Uterus (tissue), 4 donors: ENCODE results near the gene MCAT. TPM values are rescaled to one million over a fixed set of nuclear protein-coding genes. Genes with fewer than 3 reads are reported as not detected.

ENCODE experiments used
- DNase-seq, 2 donors: peaks; one replicate each; pipeline ENCODE4 v3.0.0-alpha.2; 2019 to 2020
- H3K27ac ChIP-seq, 2 donors: fragments of 200-600 bp; sonication (generic); 1 replicate in 1 of 2; 2 replicates in 1 of 2; pipeline ENCODE4 v1.5.1; 2016 to 2018
- H3K27me3 ChIP-seq, 2 donors: fragments of 200-600 bp; sonication (generic); one replicate each; pipeline ENCODE4 v1.5.1; 2018 to 2019; ENCODE audit warnings: control low read depth in 1 of 2
- H3K36me3 ChIP-seq, 2 donors: fragments of 200-600 bp; sonication (generic); one replicate each; pipeline ENCODE4 v1.5.1; 2019; ENCODE audit warnings: control low read depth in 1 of 2
- H3K4me1 ChIP-seq, 2 donors: fragments of 200-600 bp; sonication (generic); one replicate each; pipeline ENCODE4 v1.5.1; 2018 to 2019; ENCODE audit warnings: control low read depth in 1 of 2
- H3K4me3 ChIP-seq, 2 donors: fragments of 200-600 bp; sonication (generic); 1 replicate in 1 of 2; 2 replicates in 1 of 2; pipeline ENCODE4 v1.5.1; 2018 to 2019; ENCODE audit warnings: mild to moderate bottlenecking in 1 of 2
- H3K9me3 ChIP-seq, 2 donors: fragments of 200-600 bp; sonication (generic); one replicate each; pipeline ENCODE4 v1.5.1; 2019; ENCODE audit warnings: control low read depth in 1 of 2
- POLR2A ChIP-seq, 2 donors: fragments of 450-650 bp; IDR thresholded peaks; one replicate each; pipeline ENCODE4 v1.6.1; 2016; ENCODE audit warnings: antibody characterized with exemption in 2 of 2, mild to moderate bottlenecking in 1 of 2, moderate library complexity in 1 of 2
- intact Hi-C: fragments of 100-400 bp; cut with DNase I; formaldehyde crosslinking; loops from one replicate; pipeline ENCODE4 v1.15.1; 2023; ENCODE audit warnings: low total_unique reads
- total RNA-seq, 4 donors: library from RNA; depleted of rRNA in 3 of 4; stranded (reverse); fragments of >200 nt in 3 of 4; gene quantifications; one replicate each; pipeline versions ENCODE4 v1.1.0 to v1.2.4, GENCODE V29; 2014 to 2023
- TF ChIP-seq, protein P1 (sequence below), 4 experiments: fragments of 200-600 bp in 2 of 4; fragments of 450-650 bp in 2 of 4; sonication (generic) in 2 of 4; IDR thresholded peaks; one replicate each; pipeline ENCODE4 v1.5.1; 2016 to 2019; ENCODE audit warnings: antibody characterized with exemption in 4 of 4, mild to moderate bottlenecking in 2 of 4, moderate library complexity in 1 of 4
- donor health status: DM: yes; HTN: yes; CAD: no.

Gene MCAT
- total RNA-seq, 4 donors from 2014 or later = 7.6 to 102 (median 17.6) TPM

DNA sequence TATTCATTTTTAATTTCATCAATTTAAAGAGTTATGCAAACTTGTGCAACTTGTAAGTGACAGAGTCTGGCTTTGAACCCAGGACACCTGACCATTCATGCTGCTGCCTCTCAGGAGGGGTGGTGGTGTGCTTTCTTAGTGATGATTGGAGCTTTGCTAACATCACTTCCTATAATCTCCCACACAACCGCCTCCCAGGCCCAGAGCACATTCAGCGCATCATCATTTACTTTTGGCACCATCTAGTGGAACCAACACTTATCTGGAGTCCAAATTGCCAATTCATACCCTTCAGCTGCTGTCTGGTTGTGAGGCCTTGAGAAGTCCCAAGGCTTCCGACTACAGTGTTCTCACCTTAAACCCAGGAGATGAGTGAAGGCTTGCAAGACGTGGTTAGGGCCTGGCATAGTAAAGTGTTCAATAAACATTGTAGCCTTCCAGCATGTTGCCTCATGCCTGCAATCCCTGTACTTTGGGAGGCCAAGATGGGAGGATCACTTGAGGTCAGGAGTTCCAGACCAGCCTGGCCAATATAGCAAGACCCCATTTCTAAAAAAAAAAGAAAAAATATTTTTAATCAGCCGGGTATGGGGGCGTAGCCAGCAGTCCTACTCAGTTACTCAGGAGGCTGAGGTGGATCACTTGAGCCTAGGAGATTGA, 52.9 kb downstream of the MCAT start:
- Histone ChIP-seq H3K4me3 (no peak overlapping the region), H3K27me3 (no peaks in the 10 kb centered on the region), H3K9me3 (no peaks in the 10 kb centered on the region), H3K4me1 (peaks cover 0 to 4% of the 10 kb centered on the region in 2 donors), H3K36me3 (no peaks in the 10 kb centered on the region), H3K27ac (no peak overlapping the region)
- no peak for TF ChIP-seq POLR2A (IDR thresholded peaks at IDR 0.05)
- TF ChIP-seq, protein P1, sequence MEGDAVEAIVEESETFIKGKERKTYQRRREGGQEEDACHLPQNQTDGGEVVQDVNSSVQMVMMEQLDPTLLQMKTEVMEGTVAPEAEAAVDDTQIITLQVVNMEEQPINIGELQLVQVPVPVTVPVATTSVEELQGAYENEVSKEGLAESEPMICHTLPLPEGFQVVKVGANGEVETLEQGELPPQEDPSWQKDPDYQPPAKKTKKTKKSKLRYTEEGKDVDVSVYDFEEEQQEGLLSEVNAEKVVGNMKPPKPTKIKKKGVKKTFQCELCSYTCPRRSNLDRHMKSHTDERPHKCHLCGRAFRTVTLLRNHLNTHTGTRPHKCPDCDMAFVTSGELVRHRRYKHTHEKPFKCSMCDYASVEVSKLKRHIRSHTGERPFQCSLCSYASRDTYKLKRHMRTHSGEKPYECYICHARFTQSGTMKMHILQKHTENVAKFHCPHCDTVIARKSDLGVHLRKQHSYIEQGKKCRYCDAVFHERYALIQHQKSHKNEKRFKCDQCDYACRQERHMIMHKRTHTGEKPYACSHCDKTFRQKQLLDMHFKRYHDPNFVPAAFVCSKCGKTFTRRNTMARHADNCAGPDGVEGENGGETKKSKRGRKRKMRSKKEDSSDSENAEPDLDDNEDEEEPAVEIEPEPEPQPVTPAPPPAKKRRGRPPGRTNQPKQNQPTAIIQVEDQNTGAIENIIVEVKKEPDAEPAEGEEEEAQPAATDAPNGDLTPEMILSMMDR (IDR thresholded peaks at IDR 0.05) = peak in 3 of 4 experiments; percentile 12 to 46 (median 41)
- DNase-seq = peak; percentile 36 to 58
- intact Hi-C loops = no loop called here

DNA sequence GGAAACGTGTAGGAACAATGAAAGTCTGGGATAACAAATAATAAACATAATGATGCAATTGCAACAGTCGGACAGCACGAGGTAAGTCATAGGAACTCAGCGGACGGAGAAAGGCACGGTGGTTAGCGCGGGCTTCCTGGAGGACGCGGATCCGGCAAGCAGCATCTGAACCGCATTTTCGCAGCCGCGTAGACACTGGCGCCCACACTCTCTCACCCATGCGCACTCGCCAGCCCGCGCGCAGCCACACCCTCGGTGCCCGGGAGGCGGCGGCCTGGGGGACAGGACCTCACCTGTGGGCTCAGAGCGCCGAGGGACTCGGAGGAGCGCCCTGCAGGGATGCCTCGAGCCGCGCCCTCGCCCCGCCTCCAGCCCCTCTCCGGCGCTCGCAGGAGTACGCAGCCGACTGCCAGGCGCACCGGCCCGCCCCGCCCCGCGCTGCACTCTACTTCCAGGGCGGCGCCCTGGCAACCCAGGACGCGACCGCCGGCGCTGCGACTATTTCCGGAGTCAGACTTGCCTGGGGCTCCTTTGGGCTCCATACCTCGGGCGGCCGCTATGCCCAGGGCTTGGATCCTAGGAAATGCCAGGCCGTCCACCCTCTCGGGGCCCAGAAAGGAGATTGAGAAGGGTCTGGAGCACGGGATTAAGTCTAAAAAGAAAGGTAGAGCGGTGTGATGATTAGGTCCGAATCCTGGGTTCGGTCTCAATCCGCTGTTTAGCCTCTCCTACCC, 54.0 kb downstream of the MCAT start, which contains the start of gene TTLL1:
TSS of gene TTLL1 (minus strand) at position 408 of the 734 bp plus-strand sequence. CDS start 13,805 bp downstream, outside the sequence.
- TF ChIP-seq, protein P1 (IDR thresholded peaks at IDR 0.05) = peak in 2 of 4 experiments; percentile 13 to 24
- TF ChIP-seq POLR2A (IDR thresholded peaks at IDR 0.05) = peak; percentile 20 to 43
- intact Hi-C loops = no loop called here
- no peaks in the 10 kb centered on the region for H3K27me3 ChIP-seq
- H3K4me1 ChIP-seq = peaks cover 0 to 4% of the 10 kb centered on the region in 2 donors
- peak within 1 kb of the TSS; percentile 52 to 80 for H3K4me3 ChIP-seq
- no peaks in the 10 kb centered on the region for H3K9me3 ChIP-seq
- H3K27ac ChIP-seq = peak within 1 kb of the TSS in 1 of 2 donors; percentile 43
- H3K36me3 ChIP-seq = no peaks in the 10 kb centered on the region
- DNase-seq = peak; percentile 75 to 85

DNA sequence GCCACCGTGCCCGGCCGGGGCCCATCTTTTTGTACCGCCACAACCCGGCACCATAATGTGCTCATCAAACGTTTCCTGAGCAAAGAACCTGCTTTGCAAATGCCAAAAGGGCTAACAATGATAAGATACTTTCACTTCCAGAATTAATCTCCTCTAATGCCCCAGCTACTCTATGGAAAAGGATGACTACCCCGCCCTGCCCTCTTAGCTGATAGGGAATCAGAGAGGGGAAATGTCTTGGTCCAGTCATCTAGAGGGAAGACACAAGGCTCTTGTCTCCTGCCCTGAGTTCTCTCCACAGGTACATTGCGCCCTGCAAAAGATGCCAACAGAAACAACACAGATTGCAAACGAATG, 54.6 kb downstream of the MCAT start:
- peak overlapping the region; percentile 52 to 80 for H3K4me3 ChIP-seq
- no peak overlapping the region for H3K27ac ChIP-seq
- H3K36me3 ChIP-seq = no peaks in the 10 kb centered on the region
- H3K9me3 ChIP-seq = no peaks in the 10 kb centered on the region
- H3K4me1 ChIP-seq = peaks cover 0 to 4% of the 10 kb centered on the region in 2 donors
- intact Hi-C loops = no loop called here
- H3K27me3 ChIP-seq = no peaks in the 10 kb centered on the region
- no peak for DNase-seq
- TF ChIP-seq POLR2A (IDR thresholded peaks at IDR 0.05) = no peak
- TF ChIP-seq, protein P1 (IDR thresholded peaks at IDR 0.05) = no peak

DNA sequence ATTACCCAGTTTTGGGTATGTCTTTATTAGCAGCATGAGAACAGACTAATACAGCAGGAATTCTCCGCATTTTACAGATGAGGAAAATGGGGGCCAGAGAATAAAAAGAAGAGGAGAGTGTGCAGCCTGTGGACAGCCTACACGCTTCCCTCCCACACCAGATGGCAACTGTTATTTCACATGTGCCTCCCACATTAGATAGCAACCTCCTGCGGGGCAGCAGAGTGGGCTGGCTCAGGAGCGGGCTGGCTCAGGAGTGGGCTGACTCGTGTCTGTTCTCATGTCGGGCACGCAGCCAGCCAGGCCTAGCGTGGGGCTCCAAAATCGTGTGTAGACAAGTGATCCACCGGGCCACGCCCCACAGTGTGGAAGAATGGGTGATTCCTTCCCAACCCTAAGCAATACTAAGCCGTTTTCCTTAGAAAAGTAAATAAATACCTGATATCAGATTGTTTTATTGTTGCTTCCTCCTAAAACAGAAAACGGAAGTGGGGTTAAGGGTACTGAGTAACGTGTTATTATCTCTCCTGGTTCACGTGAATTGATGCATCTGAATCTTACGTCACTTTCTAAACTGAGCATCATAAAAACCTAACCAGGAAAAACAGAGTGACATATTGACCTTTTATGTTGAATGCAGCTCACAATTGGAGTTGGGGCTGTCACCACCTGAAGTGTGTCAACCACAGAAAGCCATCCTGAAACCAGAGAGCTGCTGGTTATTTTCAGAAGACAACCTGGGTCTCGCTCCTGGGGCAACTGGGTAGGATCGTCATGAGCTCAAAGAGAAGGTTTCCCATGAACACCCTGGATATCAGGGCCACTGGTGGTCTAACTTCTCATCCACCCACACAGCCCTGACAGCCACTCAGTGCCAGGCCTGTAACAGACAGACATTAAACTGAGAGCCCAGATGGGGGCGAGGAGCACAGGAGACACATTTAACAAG, 57.3 kb downstream of the MCAT start:
- no peak for DNase-seq
- TF ChIP-seq POLR2A (IDR thresholded peaks at IDR 0.05) = no peak
- TF ChIP-seq, protein P1 (IDR thresholded peaks at IDR 0.05) = no peak
- Histone ChIP-seq H3K36me3 (no peaks in the 10 kb centered on the region), H3K4me1 (peaks cover 0 to 4% of the 10 kb centered on the region in 2 donors), H3K27ac (no peak overlapping the region), H3K4me3 (no peak overlapping the region), H3K9me3 (no peaks in the 10 kb centered on the region), H3K27me3 (no peaks in the 10 kb centered on the region)
- intact Hi-C loops = no loop called here

Other genes starting within 250 kb of the MCAT start
- gene PACSIN2, start 128.2 kb downstream of the MCAT start, total RNA-seq = 10 to 100 TPM; 34.4 to 66.1 (median 48.0) TPM
- gene TTLL1, start 54.0 kb downstream of the MCAT start, total RNA-seq = 10 to 100 TPM in 1 of 4 donors, 1 to 10 TPM in 3; 3.6 to 12.5 (median 5.3) TPM
- under 1 TPM in 3 of 4 donors, not detected in 1; 0.49 to 0.77 (median 0.76) TPM for gene BIK, start 32.6 kb downstream of the MCAT start, total RNA-seq
- gene TSPO, start 8.2 kb upstream of the MCAT start, total RNA-seq = 100 to 1,000 TPM in 2 of 4 donors, 10 to 100 TPM in 2; 73.7 to 267 (median 148) TPM
- 10 to 100 TPM in 2 of 4 donors, 1 to 10 TPM in 2; 6.7 to 29.7 (median 17.3) TPM for gene TTLL12, start 43.7 kb upstream of the MCAT start, total RNA-seq
- gene SCUBE1, start 200.0 kb upstream of the MCAT start, total RNA-seq = 1 to 10 TPM in 1 of 4 donors, under 1 TPM in 2, not detected in 1; 0.14 to 1.7 (median 0.26) TPM